Calu3 (cell line): Measurements from ENCODE around the gene MAPK8IP3. TPM values are rescaled to one million over a fixed set of nuclear protein-coding genes. Genes with fewer than 3 reads are reported as not detected.

Experiments
- BruUV-seq: library from RNA; stranded (reverse); fragments of 400-500 nt; replicated peaks from 2 replicates; lab custom pipeline; 2021; lab: Mats Ljungman, UMichigan
- CTCF ChIA-PET: fragments of 300-600 bp; sonication (Branson Sonifier 250); formaldehyde crosslinking; loops from one replicate; lab custom pipeline; 2022; ENCODE audit warnings: antibody characterized with exemption; lab: Charles Lee
- DNase-seq: peaks from one replicate; pipeline ENCODE4 v3.0.0; 2022
- H3K27ac Mint-ChIP-seq: one replicate; pipeline ENCODE4 v1.8.0; 2022; ENCODE audit warnings: mixed read lengths; ENCODE audit not compliant: unreplicated experiment
- H3K27me3 Mint-ChIP-seq: one replicate; pipeline ENCODE4 v1.8.0; 2022; ENCODE audit warnings: mixed read lengths; ENCODE audit not compliant: unreplicated experiment
- H3K36me3 Mint-ChIP-seq: one replicate; pipeline ENCODE4 v1.8.0; 2022; ENCODE audit warnings: mild to moderate bottlenecking, moderate library complexity, mixed read lengths; ENCODE audit not compliant: insufficient read depth, unreplicated experiment
- H3K4me1 Mint-ChIP-seq: one replicate; pipeline ENCODE4 v1.8.0; 2022; ENCODE audit warnings: mild to moderate bottlenecking, low read depth, mixed read lengths; ENCODE audit not compliant: unreplicated experiment
- H3K4me3 Mint-ChIP-seq: one replicate; pipeline ENCODE4 v1.8.0; 2022; ENCODE audit warnings: mild to moderate bottlenecking, low read depth, moderate library complexity, mixed read lengths; ENCODE audit not compliant: unreplicated experiment
- H3K9me3 Mint-ChIP-seq: one replicate; pipeline ENCODE4 v1.8.0; 2022; ENCODE audit warnings: low read depth, mixed read lengths; ENCODE audit not compliant: unreplicated experiment
- intact Hi-C: fragments of 100-400 bp; cut with micrococcal nuclease; formaldehyde crosslinking; loops from one replicate; pipeline ENCODE4 v1.10.0; 2022; ENCODE audit not compliant: unreplicated experiment
- total RNA-seq: library from RNA; stranded (reverse); gene quantifications from 2 replicates; pipeline ENCODE4 v1.2.3, GENCODE V29; 2022
- TF ChIP-seq, protein P1 (sequence below): fragments of 200-600 bp; IDR thresholded peaks from one replicate; pipeline ENCODE4 v1.8.0; 2022; ENCODE audit warnings: antibody characterized with exemption; ENCODE audit not compliant: unreplicated experiment

MAPK8IP3 gene
- total RNA-seq, 1 experiment from 2014 or later = 110 TPM

DNA sequence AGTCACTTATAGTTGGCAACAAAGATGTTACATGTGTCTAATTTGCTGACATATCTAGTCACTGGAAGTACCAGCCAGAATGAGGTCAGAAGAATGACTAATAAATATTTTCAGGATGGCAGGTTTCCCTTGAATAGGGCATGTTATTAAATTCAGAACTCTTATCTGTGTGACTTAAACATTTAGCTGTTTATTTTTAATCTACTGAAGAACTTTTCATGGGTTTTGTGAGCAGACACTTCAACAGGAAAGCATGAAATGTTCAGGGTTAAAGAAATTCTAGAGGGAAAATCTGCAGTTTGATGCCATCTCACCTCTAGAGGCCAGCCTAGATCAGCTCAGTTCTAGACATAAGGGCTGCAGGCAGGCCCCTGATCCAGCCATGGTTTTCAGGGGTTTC is 14.7 kb upstream of the MAPK8IP3 start:
- no TSS peak for BruUV-seq
- Mint-ChIP-seq H3K4me3 (peak overlapping the region; percentile 56), H3K27me3 (no peaks in the 10 kb centered on the region), H3K4me1 (peaks cover 50% of the 10 kb centered on the region), H3K9me3 (no peaks in the 10 kb centered on the region), H3K36me3 (peaks cover 98% of the 10 kb centered on the region), H3K27ac (no peak overlapping the region)
- TF ChIP-seq, protein P1, sequence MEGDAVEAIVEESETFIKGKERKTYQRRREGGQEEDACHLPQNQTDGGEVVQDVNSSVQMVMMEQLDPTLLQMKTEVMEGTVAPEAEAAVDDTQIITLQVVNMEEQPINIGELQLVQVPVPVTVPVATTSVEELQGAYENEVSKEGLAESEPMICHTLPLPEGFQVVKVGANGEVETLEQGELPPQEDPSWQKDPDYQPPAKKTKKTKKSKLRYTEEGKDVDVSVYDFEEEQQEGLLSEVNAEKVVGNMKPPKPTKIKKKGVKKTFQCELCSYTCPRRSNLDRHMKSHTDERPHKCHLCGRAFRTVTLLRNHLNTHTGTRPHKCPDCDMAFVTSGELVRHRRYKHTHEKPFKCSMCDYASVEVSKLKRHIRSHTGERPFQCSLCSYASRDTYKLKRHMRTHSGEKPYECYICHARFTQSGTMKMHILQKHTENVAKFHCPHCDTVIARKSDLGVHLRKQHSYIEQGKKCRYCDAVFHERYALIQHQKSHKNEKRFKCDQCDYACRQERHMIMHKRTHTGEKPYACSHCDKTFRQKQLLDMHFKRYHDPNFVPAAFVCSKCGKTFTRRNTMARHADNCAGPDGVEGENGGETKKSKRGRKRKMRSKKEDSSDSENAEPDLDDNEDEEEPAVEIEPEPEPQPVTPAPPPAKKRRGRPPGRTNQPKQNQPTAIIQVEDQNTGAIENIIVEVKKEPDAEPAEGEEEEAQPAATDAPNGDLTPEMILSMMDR = no peak
- DNase-seq = no peak
- intact Hi-C loops = no loop called here
- CTCF ChIA-PET = interaction anchor here (0.7 to 1.3 kb wide), 4 partner anchors 10 to 32 kb away, joined by 4 to 5 read pairs (median 4); partner anchors contain the start of gene MAPK8IP3

DNA sequence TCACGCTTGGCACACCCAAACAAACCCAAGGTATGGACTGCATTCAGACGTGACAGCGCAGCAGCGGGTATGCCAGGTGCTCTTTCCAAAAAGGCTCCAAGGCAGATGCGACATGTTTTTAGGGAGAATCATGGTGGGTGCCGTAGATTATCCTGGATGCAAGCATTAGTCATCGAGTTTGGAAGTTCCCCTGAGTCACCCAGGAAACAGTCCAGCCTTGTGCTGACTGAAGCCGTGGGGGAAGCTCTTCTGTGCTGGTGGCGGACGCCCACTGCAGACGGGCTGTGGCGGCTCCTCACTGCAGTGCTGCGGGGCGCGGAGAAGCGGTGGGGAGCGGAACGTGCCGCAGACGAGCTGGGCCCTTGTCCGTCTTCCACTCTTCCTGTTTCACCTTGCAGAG is 14.0 kb upstream of the MAPK8IP3 start:
- H3K4me1 Mint-ChIP-seq = peaks cover 43% of the 10 kb centered on the region
- intact Hi-C loops = no loop called here

DNA sequence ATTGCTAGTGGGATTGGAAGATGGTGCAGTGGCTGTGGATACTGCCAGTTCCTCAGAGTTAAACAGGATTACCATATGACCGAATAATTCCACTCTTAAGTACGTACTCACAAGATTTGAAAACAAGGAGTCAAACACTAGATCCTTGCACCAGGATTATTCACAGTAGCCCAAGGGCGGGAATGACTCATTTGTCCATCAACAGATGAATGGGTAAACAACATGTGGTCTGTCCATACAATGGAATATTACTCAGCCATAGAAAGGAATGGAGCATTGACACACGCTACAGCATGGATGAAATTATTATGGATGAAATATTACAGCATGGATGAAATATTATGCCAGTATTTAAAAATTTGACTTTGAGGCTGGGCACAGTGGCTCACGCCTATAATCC is 9.1 kb upstream of the MAPK8IP3 start:
- DNase-seq = no peak
- CTCF ChIA-PET = no interaction called here
- intact Hi-C loops = no loop called here
- H3K27ac Mint-ChIP-seq = no peak overlapping the region
- H3K4me3 Mint-ChIP-seq = no peak overlapping the region
- H3K4me1 Mint-ChIP-seq = peaks cover 5% of the 10 kb centered on the region
- H3K9me3 Mint-ChIP-seq = no peaks in the 10 kb centered on the region
- no TSS peak for BruUV-seq
- H3K27me3 Mint-ChIP-seq = no peaks in the 10 kb centered on the region
- TF ChIP-seq, protein P1 = no peak
- H3K36me3 Mint-ChIP-seq = peaks cover 100% of the 10 kb centered on the region

More for the DNA sequence above, 14.0 kb upstream of the MAPK8IP3 start:
- Mint-ChIP-seq H3K27me3 (no peaks in the 10 kb centered on the region), H3K27ac (no peak overlapping the region), H3K36me3 (peaks cover 99% of the 10 kb centered on the region), H3K9me3 (no peaks in the 10 kb centered on the region), H3K4me3 (peak overlapping the region; percentile 56)
- CTCF ChIA-PET = interaction anchor here (0.5 to 1.3 kb wide), 3 partner anchors 9 to 43 kb away, joined by 3 to 5 read pairs (median 4); partner anchors contain the start of gene MAPK8IP3
- BruUV-seq = no TSS peak
- no peak for DNase-seq
- TF ChIP-seq, protein P1 = no peak

DNA sequence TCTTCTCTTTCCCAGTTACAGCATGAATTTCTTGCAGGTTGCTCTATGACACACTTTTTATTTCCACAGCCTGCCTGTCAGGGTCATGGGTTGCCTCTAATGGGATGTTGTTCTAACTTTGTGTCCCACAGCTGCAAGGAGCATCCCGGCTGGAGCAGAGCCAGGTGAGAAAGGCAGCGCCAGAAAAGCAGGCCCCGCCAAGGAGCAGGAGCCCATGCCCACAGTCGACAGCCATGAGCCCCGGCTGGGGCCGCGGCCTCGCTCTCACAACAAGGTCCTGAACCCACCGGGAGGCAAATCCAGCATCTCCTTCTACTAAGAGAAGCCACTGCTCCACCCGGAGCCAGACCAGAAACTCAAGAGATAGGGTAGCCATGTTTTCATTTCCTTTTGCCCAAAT is 7.3 kb upstream of the MAPK8IP3 start:
- DNase-seq = no peak
- CTCF ChIA-PET = no interaction called here
- BruUV-seq = no TSS peak
- no peak overlapping the region for H3K27ac Mint-ChIP-seq
- no peaks in the 10 kb centered on the region for H3K27me3 Mint-ChIP-seq
- H3K4me3 Mint-ChIP-seq = no peak overlapping the region
- H3K36me3 Mint-ChIP-seq = peaks cover 99% of the 10 kb centered on the region
- H3K9me3 Mint-ChIP-seq = no peaks in the 10 kb centered on the region
- H3K4me1 Mint-ChIP-seq = peaks cover 3% of the 10 kb centered on the region
- TF ChIP-seq, protein P1 = no peak
- intact Hi-C loops = no loop called here
